SIG-M5 (cell line): ENCODE results near the gene HIBCH.
"Not testable (repeated sequence)": the region's sequence is repeated elsewhere in the genome, so short reads cannot be mapped to it uniquely, and the experiment has no call there.

Source experiments
- DNase-seq: peaks from one replicate; lab custom pipeline; 2025; lab: John Stamatoyannopoulos, UW

The HIBCH gene

GRCh38 chr2:190188289-190188688, 131.3 kb downstream of the HIBCH start:
- DNase-seq, result no peak

GRCh38 chr2:190186238-190186637, 133.4 kb downstream of the HIBCH start:
- DNase-seq, result no peak

- no peak for DNase-seq
Observed at GRCh38 chr2:190185380-190185779, 134.2 kb downstream of the HIBCH start.

DNA sequence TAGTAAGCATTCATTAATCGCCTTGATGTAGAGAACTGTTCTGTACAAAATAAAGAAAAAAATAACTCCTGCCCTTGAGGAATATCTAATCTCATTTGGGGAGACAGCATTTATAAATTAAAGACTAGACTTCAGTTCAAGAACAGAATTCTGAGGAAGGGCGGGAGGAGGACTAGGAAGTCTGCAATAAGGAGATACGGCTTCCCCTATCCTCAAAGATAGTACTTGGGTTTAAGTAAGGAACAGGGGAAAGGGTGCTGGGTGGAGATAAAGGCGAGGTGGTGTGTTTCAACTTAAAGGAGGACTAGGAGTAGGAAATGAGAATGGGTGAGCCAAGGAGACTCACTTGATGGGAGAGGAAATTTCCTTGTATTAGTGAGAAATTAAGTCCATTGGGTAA, 135.2 kb downstream of the HIBCH start:
- no peak for DNase-seq

- no peak for DNase-seq
Observed at GRCh38 chr2:190183539-190183938, 136.1 kb downstream of the HIBCH start.

DNA sequence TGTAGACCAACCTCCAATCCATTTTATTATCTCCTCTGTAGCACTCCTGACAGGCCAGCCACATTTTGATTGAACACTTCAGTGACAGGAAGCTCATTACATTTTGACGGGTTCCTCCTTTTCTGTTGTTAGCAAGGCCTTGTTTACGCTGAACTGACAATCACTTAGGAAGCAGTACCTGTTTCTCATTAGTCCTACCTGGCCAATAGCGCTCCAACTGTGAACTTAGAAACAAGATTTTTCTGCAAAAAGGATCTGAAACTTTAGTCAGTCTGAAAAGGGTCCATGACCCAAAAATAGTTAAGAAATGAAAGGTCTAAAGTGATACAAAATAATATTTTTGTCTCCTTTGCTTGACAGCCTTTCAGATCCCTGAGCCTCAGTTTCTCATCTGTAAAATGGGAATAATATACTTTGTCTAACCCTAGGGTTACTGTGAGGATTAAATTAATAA, 137.5 kb downstream of the HIBCH start:
- DNase-seq, result no peak

GRCh38 chr2:190181123-190181669, 138.4 kb downstream of the HIBCH start:
- no peak for DNase-seq

DNA sequence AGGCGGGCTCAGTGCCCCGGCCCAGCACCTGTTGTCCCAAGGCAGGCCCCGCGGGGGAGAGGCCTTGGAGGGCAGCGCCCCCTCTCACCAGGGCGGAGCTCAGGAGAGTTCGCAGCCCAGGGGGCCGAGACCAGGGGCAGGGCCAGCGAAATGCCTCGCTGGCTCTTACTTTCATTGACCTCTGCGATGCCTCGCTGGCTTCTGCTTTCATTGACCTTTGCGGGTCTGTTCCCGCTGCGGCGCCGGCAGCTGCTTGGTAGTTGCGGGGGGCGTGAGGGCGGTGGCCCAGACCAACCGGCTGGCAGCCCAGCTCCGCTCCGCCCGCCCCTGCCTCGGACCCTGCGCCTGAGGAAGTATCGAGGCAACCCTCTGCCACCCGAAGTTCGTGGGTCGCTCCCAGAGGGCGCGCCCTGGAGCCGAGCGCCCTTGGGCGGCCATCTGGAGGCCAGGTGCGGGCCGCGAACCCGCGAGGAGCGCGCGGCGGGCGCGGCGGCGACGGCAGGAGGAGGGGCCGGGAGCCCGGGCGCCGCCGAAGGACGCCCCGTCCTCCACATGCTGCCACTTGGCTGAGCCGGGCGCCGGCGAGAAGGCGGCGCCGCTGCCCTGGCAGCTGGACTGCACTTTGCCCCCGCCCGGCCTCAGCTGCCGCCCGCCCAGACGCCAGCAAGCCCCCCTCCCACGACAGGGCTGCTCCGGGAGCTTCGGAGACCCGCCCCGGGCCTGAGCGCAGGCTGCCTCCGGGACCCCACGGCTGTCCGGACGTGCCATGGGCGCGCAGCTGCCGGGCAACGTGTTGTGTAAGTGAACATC, 139.1 kb downstream of the HIBCH start:
- DNase-seq, result no peak

GRCh38 chr2:190179754-190180312, 139.8 kb downstream of the HIBCH start:
- DNase-seq, result no peak

GRCh38 chr2:190178066-190178722, 141.4 kb downstream of the HIBCH start:
- no peak for DNase-seq

DNA sequence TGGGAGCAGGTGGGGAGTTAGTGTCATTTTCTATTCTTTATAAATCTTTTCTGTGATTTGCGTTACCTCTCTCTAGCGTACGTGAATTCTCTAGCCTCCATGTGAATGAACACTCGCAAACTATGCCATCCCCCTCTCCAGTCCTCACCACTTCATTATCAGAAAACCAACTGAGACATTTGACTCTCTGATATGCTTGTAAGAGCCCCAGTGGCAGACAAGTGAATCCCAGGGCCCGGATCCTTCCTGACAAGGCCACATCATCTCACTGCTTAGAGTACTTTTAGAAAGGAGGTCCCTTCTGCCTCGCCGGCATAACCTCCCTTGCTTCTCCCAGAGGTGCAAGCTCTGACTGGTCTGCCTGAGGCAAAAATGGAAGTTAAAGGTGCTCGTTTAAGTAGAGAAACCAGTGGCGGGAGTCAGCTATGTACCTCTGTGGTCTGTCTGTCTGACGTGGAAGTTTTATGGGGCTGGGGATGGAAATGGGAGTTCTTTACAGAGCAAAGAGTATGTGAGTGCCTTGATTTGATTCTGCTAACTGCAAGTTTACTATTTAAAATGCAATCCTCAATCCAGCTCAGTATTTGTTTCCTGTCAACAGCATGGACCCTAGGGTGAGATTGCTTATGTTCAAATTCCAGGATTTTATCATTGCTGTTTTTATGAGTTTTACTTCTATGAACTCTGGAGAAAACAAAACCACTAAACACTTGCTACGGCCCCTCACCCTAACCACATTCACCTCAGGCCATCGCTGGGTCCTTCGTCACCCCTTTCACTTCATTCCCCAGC, 142.2 kb downstream of the HIBCH start:
- no peak for DNase-seq

DNA sequence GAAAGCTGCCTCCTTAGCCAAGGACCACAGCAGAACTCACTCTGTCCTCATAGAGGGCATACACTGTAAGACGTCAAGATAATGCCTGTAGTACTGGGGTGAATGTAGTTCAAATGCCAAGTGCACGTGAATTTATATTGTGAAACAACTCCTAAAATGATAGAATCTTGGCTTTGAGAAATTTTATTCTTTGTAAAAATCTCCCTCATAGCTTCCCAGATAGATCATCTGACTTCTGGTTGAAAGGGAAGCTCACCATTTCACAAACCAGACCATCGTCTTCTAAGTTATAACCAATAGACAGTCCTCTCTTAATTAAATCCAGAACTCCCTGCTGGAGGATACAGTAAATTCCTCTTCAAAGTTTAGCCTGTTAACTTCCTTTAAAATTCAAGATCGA, 146.2 kb downstream of the HIBCH start:
- no peak for DNase-seq

DNA sequence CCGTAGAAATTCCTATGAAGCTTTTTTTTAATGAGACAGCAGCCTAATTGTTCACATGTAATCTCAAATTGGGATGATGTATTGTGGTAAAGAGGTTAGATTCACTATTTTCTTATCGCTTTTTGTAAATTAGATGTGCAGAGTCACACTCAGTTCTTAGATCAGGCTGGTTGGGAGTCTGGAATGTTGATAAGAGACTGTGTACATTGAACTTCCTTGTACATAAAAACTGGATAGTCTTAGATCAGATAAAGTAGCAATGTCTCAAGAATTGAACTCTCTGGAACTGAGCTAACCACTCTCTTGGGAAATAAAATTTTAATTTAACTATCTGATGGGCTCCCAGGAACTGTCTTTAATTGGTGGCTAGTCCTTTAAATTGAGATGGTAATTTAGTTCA, 149.0 kb downstream of the HIBCH start:
- no peak for DNase-seq

DNA sequence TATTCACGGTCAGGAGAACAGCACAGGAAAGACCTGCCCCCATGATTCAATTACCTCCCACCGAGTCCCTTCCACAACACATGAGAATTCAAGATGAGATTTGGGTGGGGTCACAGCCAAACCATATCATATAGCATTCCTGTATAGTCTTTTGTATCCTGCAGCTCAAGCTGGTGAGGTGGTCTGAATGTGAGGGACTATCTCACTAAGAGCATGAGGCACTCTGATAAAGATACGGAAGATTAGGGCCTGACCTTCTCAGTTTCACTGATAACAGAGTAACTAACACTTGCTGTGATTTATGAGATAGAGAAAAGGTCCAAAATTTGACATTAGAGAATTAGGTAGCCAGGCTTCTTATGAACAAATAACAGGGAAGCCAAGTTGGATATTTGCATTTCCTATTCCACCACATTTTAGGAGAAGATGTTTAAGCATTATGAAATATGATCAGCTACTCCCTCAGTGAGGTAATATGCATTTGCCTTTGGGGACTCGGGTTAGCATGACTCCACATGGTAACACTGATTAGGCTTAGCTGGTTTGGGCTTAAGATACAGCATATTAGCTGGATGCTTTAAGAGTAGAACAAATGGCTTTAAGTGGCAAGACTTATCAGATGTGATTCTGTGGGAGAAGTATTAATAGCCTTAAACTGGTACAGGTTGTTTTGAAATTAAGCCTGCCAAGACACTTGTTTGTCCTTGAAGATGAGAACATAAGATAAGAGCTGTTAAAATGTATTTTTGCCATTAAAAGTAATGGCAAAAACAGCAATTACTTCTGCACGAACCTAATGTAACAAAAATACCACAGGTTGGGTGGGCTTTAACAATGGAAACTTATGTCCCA, 150.2 kb downstream of the HIBCH start:
- DNase-seq, result no peak

DNA sequence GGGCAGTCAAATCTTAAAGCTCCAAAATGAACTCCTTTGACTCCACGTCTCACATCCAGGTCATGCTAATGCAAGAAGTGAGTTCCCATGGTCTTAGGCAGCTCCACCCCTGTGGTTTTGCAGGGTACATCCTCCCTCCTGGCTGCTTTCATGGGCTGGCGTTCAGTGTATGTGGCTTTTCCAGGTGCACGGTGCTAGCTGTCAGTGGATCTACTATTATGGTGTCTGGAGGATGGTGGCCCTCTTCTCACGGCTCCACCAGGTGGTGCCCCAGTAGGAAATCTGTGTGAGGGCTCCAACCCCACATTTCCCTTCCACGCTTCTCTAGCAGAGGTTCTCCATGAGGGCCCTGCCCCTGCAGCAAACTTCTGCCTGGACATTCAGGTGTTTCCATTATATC, 151.9 kb downstream of the HIBCH start:
- no peak for DNase-seq

DNA sequence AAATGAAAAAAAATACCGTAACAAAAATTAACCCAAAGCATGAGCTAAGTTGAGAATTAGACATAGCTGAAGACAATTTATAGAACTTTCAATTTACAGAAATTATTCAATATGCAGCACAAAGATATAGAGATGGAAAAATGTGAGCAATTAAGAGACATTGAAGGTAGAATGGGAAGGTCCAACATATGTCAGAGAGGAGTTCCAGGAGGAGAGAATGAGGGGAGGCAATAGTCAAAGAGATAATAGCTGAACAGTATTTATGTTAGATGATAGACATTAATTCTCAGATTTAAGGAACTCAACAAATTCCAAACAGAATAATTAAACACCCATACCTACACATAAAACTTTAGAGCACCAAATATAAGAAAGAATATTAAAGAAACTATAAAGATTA, 154.1 kb downstream of the HIBCH start:
- DNase-seq, result no peak

GRCh38 chr2:190162851-190163250, 156.8 kb downstream of the HIBCH start:
- DNase-seq, result no peak

DNA sequence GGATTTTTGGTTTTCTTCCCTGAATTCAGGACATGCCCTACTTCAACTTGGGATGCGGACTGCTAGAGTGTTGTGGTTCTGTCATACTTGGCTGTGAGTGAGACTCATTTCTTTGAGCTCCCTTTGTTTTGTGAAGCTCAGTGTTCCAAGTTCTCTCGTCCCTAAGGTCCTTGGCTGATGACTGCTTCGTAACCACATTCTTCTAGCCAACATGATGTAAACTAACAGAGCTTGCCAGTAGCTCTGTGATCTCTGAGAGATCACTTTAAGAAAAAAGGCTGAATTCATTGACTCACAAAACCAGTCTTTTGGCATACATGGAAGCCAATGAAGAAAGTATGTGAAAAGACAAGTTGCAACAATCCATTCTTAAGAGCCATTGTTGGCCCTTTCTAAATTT, 160.2 kb downstream of the HIBCH start:
- DNase-seq, result no peak

DNA sequence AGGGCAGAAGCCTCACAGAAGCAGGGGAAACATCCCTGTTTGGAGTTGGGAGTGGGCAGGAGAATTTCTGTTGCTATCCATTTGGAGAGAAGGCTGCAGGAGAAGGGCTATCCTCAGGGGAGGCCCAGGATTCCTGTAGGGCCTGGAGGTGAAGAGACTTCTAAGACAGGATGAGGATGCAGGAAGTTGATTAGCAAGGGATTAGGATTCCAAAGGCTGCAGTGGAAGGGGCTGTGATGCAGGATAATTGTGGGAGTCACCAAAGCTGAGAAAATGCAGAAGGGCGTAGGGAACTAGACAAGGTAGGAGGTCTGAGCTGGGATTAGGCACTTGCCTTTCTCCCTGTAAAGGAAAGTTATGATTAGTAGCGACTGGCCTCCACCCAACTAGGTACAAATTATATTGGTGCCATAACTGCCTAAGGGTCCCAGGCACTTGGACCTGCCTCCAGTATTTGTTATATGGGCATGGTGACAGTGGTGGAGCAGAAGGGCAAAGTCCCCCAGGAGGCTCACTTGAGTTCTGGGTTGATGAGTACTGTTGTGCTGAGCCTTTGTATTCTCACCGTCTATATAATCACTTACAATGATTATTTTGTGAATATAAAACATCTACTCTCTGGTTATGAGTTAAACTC, 160.7 kb downstream of the HIBCH start:
- no peak for DNase-seq

DNA sequence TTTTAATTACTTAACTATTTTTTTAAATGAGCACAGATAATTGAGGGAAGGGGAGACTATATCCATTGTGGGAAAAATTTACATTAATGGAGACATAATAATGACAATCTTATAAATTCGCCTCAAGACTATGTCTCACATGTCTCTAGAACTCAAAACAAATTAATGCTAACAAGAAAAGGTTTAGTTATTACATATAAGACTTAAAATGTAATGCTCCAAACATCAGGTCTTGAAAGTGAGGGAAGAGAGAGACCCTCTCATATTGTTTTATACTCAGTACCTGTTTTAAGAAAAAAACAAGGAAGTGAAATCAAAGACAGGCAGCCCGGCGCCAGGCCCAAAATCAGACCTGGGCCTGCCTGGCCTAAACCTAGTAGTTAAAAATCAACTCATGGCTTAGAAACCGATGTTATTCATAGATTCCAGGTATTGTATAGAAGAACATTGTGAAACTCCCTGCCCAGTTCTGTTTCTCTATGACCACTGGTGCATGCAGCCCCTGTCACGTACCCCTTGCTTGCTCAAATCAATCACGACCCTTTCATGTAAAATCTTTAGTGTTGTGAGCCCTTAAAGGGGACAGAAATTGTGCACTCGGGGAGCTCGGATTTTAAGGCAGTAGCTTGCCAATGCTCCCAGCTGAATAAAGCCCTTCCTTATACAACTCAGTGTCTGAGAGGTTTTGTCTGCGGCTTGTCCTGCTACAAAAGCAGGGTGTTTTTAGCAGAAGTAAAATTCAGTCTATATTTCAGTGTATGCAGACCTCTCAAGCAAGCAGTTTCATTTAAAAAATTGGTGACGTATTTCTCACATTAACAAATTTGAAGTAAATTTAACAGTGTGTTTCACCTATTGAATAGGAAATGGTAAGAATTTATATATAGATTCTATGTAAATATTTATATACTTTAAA, 161.8 kb downstream of the HIBCH start:
- DNase-seq, result not testable (repeated sequence)
